Endothelial cell of umbilical vein (primary cell): ENCODE data around the gene DENND1A.

Experiments used
- CTCF ChIP-seq, 2 donors: IDR thresholded peaks; 1 replicate in 1 of 2; 2 replicates in 1 of 2; pipeline ENCODE4 v1.5.1; 2011; ENCODE audit warnings: low read length in 2 of 2, mild to moderate bottlenecking in 2 of 2, moderate library complexity in 2 of 2, control low read depth in 1 of 2, inconsistent platforms in 1 of 2, low read depth in 1 of 2; ENCODE audit not compliant: insufficient read depth in 1 of 2; ENCODE audit errors: extremely low read depth in 1 of 2
- EZH2 ChIP-seq: IDR thresholded peaks from 2 replicates; pipeline ENCODE4 v1.6.1; 2012; ENCODE audit warnings: borderline replicate concordance, low read depth, mild to moderate bottlenecking, moderate library complexity, low read length, inconsistent platforms; ENCODE audit not compliant: severe bottlenecking
- FOS ChIP-seq: IDR thresholded peaks from 2 replicates; pipeline ENCODE4 v1.6.1; 2011; ENCODE audit warnings: mild to moderate bottlenecking, low read length, moderate library complexity, borderline replicate concordance; ENCODE audit not compliant: insufficient read depth
- GATA2 ChIP-seq: IDR thresholded peaks from 2 replicates; pipeline ENCODE4 v1.7.0; 2011; ENCODE audit warnings: low read depth, mild to moderate bottlenecking, moderate library complexity, mixed read lengths, low read length; ENCODE audit not compliant: insufficient read length, insufficient read depth
- JUN ChIP-seq: IDR thresholded peaks from 2 replicates; pipeline ENCODE4 v1.6.1; 2011; ENCODE audit warnings: borderline replicate concordance, low read depth; ENCODE audit not compliant: insufficient read length, insufficient read depth
- MAX ChIP-seq: IDR thresholded peaks from 2 replicates; pipeline ENCODE4 v1.6.1; 2011; ENCODE audit not compliant: insufficient read depth, insufficient read length
- MYC ChIP-seq: IDR thresholded peaks from one replicate; pipeline ENCODE4 v1.6.1; 2011; ENCODE audit warnings: mild to moderate bottlenecking, low read depth, low read length
- POLR2A ChIP-seq: IDR thresholded peaks from 2 replicates; pipeline ENCODE4 v1.6.1; 2012; ENCODE audit warnings: low read depth, mild to moderate bottlenecking, control low read depth, low read length
- POLR2AphosphoS5 ChIP-seq: IDR thresholded peaks from 2 replicates; pipeline ENCODE4 v1.6.1; 2012; ENCODE audit warnings: low read depth, mild to moderate bottlenecking, control low read depth, low read length, moderate library complexity; ENCODE audit not compliant: insufficient read depth

GRCh38 chr9:123960965-123961364 is 31.0 kb upstream of the DENND1A start:
- TF ChIP-seq CTCF (IDR thresholded peaks at IDR 0.05; ENCODE audit: extremely low read depth in 1 of 2, insufficient read depth in 1 of 2, low read depth in 1 of 2, low read length in 2 of 2) (no peak), POLR2A (no peak), EZH2 (no peak), MYC (no peak), POLR2AphosphoS5 (no peak), MAX (no peak), JUN (no peak), GATA2 (no peak), FOS (no peak)
